Measurements from ENCODE around the gene TSHZ3.

DNA sequence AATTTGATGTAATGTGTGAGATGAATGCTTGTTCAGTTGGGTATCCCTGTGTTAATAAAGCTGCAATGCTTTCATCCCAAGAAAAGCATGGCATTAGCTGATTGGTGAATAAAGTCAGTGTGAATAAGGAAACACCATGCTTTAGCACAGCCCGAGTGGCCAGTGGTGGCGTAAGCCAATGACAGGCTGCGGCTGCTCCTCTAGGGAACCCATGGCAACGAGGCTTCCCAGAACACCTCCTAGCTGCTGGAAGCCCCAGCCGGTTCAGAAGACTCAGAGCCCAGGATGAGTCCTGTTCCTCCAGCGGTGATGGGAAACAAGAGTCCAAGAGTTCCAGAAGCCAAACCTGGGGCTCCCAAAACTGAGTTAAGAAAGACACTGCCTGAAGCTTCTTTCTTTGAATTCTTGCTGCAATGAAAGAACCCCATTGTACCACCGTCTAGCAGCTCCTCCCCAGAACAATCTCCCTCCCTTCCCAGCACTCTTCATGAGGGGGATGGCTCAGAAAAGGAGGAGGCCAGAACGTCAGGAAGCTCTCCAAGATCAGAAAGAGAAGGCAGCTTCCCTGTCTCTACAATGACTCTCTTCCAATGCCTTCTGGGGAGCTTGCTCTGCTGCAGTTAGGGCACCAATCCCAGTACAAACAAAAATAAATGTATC is 58.2 kb downstream of the TSHZ3 start:
- TF ChIP-seq POLR2A (IDR thresholded peaks at IDR 0.05) (no peak), CTCF (IDR thresholded peaks at IDR 0.05) (no peak)

Data from uterus (tissue), 2 donors.